Measurements from ENCODE around the gene CHTF8.
"Not testable (repeated sequence)": the region's sequence is repeated elsewhere in the genome, so short reads cannot be mapped to it uniquely, and the experiment has no call there.

The CHTF8 gene, protein sequence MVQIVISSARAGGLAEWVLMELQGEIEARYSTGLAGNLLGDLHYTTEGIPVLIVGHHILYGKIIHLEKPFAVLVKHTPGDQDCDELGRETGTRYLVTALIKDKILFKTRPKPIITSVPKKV

DNA sequence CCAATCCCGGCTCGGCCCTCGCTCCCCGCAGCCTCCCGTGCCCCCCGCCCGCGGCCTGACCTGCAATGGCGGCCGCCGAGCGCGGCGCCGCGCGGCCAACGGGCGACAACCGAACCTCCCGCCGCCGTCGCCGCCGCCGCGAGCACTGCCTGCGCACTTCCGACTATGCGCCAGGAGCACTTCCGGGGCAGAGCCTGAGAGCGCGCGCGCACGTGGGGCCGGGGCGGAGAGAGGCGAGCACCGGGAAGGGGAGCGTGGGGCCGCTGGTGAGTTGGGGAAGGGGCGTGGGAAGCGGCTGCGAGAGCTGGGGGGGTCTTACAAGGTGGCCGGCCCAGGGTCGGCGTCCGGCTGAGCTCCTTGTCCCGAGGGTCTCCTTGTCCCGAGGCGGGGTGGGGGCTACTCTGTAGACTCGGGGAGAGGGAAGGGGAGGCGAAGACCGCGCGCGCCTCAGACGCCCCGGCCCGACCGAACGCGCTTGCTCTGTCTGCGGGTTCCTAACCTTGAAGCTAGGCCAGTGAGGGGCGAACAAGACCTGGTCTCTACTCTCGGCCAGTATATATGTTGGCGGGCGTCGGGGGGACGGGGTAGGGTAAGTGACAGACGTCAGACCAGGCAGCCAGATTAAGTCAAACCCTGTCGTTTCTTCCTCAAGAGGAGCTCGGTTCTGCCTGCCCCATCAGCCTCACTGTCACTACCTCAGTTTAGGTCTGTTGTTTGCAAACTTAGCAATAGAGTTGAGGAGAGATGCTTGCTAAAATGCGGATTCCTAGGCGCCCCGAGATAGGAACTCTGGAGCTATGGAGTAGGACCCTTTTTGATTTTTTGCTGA is at the start of gene CHTF8, which contains the start of gene UTP4:
CHTF8 (minus strand) TSS at position 165 of the 829 bp plus-strand sequence. CDS start 11,130 bp downstream, outside the sequence.
UTP4 (plus strand) TSS at position 226 of the 829 bp plus-strand sequence. CDS start 811 bp downstream, outside the sequence.
- peak; percentile 79 for DNase-seq

DNA sequence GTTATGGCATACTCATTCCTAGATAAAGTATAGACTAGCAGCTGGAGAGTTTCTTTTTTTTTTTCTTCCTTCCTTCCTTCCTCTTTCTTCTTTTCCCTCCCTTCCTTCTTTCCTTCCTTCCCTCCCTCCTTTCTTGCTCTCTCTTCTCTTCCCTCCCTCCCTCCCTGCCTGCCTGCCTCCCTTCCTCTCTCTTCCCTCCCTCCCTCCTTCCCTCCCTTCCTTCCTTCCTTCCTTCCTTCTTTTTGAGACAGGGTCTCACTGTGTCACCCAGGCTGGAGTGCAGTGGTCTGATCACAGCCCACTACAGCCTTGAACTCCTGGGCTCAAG is 47.6 kb upstream of the CHTF8 start:
- no peak for DNase-seq

DNA sequence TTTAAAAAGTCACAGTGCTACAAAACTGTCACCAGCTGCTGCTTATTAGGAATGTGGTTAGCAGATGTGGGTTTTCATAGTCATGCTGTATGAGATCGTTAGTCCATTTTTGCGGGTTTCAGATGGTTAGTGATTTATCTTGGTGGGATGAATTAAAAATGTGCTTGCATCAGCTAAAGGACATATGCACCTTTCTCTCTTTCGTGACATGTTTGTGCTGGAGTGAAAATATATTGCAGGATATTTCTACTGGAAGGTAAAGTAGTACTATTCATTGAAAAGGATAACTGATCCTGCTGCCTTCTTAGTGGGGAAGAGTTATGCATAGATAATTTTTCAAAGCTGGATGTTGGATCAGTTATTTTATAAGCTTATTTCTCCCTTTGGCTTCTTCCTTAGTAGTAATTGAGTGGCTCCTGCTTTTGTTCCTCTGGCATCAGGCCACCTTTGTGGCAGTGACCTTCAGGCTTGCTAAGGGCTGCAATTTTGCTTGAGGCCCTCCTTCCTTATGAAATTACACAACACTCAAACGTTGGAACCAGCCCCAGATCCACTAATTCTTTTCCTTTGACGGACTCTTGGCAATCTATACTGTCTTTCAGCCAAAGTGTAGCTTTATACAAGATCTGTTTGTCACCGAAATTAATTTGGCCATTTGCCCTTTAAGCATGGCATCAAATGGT is 47.1 kb upstream of the CHTF8 start:
- no peak for DNase-seq

DNA sequence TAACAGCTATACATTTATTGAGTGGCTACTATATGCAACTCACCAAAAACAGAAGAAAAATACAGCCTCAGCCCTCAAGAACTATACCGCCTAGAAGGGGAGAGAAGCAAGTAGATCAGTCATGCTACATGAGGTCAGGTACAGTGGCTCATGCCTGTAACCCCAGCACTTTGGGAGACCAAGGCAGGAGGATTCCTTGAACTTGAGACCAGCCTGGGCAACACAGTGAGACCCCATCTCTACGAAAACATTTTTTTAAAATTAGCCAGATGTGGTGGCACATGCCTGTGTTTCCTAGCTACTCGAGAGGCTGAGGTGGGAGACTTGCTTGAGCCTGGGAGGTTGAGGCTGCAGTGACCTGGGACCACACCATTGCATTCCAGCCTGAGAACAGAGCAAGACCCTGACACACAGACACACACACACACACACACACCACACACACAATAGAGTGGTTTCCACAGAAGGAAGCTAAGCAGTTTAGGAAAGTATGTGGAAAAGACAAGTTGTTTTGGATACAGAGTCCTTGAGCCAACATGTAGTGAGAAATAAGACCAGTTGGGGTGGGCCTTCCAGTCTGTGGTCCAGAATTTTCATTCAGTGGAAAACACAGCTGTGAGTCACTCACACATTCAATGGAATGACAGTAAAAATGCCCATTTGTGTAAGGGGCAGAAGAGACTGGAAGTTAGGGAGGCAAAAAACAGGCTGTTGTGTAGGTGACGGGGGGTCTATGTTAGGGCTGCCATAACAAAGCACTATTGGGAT is 43.8 kb upstream of the CHTF8 start:
- no peak for DNase-seq

DNA sequence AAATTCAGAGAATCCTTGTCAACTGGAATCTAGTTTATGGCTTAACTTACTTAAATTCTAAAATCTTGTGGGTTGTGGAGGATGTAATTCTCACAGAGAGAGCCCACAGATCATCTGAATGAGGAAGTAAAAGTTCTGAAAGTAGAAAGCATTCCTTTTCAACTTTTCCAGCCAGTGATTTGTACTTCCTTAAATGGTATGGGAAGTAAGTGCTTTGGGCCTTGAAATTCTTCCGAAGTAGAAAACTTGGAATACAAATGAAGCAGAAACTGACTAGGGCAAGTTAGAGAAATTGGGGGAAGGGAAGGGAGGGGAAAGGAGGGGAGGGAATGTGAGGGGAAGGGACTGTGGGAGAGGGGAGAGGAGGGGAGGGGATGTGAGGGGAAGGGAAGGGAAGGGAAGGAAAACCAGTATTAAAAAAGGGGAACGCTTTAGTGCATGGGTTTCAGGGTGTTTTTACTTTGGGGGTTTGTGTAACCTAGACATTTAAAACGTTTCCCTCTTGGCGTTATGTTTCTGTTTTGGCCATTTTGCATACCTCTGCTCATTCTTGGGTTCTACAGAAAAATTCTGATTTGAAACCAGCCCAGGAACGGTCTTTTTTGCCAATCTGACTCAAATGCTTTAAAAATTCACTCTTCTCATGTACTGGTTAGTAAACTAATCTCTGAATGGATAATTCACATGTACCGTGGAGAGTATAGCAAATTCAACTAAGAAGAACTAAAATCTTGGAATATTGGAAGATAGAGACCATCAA is 39.1 kb upstream of the CHTF8 start:
- DNase-seq: no peak

DNA sequence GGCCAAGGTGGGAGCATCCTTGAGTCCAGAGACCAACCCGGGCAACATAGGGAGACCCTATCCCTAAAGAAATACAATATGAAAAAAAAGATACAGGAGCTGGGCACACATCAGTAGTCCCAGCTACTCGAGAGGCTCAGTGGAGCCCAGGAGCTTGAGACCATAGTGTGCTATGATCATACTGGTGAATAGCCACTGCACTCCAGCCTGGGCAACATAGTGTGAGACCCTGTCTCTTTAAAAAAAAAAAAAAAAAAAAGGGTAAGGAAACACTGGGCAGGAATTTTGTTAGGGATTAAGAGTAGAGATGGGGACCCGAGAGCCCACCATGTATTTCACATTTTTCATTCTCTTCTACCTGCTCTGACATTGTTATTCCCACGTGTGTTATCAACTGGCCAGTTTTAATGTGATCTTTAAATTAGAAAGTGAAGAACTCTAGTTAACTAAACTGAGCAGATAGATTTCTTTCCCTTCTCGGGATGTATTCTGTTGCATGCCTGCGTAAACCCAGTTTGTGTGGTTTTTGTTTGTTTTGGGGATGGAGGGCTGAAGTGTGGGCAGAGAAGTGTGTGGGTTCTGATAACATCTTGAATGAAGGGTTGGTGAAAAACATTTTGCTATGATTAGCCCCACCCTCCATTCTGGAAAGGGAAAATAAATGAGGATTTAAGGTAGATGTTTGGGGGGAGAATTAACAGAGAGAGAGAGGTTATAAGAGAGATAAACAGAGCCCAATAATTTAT is 37.4 kb upstream of the CHTF8 start:
- DNase-seq: no peak

DNA sequence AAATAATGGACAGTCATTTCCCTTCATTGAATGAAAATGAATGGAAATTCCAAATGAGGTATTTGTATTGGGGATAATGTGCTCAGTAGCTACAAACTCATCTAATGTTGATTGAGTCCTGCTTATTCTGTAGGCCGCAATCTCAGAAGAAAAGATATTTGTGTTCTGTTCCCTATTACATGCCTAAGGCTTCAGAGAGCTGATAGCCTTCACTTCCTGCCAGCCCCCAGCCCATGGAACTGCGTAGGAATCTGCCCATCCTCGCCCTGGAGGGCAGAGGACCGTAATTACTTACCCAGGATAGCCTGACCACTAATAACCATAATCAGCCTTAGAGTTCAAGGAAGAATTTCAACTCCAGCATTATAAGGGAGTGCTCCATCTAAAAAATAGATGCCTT is 36.7 kb upstream of the CHTF8 start:
- no peak for DNase-seq

DNA sequence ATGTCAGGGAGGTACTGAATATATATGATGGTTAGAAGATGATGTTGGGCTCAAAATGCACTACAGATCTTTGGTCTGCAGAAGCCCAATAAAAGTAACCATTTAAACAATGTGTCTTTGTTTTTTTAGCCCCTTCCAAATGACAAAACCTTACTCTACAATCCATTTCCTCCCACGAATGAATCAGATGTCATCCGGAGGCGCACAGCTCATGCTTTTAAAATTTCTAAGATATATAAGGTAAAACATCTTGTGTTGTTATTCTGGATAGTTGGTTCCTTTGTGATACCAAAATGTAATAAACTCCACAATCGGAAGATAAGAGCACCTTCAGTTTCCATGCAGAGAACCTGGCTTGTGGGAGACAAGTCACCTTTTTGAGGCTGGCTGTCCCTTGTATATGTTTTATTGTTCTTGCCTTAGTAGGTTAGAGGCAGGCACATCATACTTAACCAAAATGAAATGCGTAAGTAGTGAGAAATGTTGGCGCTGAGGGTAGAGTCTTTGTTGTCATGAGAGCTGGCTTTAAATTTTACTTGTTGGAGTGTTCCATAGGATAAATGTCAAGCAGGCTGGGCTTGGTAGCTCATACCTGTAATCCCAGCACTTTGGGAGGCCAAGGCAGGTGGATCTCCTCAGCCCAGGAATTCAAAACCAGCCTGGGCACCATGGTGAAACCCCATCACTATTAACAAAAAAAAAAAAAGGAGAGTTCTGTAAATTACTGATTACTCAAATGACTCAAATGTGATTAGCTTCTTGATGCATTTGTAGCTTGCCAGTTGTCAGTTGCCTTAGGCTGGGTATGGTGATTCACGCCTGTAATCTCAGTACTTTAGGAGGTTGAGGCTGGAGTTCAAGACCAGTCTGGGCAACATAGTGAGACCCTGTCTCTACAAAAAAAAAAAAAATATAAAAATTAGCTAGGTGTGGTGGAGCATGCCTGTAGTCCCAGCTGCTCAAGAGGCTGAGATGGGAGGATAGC is 34.9 kb upstream of the CHTF8 start:
- no peak for DNase-seq

DNA sequence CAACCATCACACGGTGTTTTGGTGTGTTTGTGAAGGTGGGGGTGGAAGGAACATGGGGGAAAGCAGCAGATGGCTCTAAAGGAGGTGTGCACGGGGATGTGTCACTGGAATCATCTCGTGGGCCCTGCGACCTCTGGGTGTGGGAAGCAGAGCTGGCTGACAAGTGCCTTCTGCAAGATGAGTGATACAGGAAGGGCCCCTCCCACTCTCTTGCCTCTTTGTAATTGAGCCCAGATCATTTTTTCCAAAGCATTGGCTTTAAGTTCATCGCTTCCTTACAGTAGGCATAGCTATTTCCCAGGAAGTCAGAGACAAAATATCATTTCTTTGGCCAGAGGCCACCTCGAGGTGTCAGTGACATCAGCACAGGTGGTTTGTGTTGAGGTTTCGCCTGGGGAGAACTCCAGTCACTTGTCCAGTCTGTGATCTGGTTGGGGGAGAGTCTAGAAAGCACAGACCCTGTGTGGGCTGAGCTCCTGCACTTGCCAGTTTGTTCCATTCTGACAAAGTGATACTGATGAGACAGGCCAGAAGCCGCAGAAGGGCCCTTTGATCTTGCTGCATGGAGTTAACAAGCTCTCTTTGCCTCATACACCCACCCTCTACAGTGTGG is 33.9 kb upstream of the CHTF8 start:
- peak; percentile 27 for DNase-seq

DNA sequence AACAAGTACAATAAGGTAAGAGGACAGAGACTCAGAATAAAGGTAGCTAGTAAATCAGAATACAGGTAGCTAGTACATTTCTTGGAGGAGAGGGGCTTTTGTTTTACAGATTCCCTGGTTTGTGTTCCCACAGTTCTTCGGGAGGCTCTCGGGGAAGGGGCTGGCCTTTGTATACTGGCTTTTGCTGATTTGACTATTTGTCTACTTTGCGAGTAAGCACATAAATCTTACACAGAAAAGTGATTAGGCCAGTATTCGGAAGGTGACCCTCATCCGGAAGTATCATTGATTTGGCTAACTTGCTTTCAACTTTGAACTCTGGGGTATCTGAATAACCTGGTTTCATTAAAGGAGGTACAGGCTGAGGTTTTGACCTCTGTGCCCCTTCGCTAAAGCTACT is 33.2 kb upstream of the CHTF8 start:
- DNase-seq: no peak

DNA sequence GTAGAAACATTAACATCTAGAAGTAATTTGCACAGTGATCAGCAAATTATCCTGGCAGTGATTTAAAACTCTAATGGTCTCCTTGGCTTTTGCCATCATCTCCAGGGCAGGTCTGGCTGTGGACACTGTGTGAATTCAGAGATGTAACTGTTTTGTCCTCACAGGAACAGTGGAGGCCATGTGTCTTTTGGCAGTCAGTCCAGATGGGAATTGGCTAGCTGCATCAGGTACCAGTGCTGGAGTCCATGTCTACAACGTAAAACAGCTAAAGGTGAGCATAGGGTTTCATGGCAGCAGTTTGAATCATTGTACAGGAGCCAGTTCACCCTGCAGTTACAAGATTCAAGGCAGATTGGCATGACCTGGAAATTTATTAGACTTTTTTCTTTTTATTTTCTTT is 27.8 kb upstream of the CHTF8 start:
- DNase-seq: no peak

DNA sequence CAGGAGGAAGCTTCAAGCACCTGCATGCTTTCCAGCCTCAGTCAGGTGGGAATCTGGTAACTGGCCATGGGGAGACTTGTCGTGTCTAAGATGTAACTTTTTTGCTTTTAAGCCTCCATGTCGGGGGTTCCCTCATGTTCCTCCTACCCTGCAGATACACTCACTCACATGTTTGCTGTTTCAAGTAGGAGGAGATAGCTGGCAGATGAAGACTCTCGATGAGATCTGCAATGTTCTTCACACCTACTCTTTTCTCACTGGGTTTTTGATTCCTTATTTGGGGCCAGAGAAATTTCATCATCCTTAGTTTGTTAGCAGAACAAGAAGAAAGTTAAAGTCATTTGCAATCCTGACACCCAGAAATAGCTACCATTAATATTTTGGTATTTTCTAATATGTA is 24.8 kb upstream of the CHTF8 start:
- DNase-seq: no peak

DNA sequence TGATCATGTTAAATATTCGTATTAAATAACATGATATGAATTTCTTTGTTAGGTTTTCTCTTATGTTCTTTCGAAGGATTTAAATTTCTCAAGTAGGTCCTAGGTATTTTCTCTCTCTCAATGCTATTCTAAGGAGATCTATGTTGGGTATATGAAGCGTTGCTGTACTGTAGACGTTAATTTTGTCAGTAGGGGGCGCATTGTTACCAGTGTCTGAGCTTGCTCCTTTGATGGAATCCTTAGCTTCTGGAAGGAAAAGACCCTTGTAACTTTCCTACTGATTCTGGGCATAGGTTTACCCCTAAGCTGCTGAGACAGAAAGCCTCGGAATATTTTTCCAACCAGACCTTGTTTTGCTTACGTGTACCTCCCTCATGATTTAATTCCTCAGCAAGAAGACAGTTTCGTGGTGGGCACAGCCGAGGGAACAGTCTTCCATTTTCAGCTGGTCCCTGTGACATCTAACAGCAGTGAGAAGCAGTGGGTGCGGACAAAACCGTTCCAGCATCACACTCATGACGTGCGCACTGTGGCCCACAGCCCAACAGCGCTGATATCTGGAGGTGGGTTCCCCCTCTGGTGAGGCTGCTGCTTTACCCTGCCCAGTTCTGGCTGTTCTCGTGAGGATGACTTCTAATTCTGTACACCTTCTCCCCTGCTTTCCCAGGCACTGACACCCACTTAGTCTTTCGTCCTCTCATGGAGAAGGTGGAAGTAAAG is 17.9 kb upstream of the CHTF8 start:
- no peak for DNase-seq

DNA sequence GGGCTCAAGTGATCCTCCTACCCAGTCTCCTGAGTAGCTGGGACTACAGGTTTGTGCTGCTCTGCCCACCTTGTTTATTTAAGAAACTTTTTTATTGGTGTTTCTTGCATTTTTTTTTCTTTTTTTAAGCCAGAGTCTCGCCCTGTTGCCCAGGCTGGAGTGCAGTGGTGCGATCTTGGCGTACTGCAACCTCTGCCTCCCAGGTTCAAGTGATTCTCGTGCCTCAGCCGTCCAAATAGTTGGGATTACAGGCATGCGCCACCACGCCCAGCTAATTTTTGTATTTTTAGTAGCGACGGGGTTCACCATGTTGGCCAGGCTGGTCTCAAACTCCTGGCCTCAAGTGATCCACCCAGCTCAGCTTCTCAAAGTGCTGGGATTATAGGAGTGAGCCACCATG is 17.2 kb upstream of the CHTF8 start:
- not testable (repeated sequence) for DNase-seq

DNA sequence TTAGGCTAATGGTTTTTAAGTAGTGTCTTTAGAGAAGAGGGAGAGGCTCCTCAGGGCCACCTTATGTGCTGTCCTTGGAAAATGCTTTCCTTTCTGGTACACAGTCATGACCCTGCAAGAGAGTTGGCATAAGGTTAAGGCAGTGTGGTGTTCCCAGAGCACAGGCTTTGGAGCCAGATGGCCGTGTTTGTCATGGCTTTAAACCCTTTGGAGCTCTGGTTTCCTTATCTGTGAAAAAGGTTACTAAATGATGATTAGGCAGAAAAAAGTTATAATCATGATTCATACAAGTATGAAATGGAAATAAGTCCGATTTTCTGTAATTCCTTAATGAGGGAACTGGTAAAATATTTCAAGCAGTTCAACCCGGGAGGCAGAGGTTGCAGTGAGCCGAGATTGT is 13.3 kb upstream of the CHTF8 start:
- DNase-seq: no peak

DNA sequence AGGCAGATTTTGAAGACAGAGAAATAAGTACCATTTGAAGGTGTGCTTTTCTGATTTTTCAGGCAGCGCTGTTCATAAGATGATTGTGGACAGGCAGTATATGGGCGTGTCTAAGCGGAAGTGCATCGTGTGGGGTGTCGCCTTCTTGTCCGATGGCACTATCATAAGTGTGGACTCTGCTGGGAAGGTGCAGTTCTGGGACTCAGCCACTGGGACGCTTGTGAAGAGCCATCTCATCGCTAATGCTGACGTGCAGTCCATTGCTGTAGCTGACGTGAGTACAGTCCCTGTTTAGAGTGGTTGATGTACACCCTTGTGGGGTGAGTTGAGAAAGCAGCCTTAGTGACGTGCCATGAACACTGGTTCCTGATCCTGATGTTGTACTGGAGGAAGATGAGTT is 10.7 kb upstream of the CHTF8 start:
- no peak for DNase-seq

DNA sequence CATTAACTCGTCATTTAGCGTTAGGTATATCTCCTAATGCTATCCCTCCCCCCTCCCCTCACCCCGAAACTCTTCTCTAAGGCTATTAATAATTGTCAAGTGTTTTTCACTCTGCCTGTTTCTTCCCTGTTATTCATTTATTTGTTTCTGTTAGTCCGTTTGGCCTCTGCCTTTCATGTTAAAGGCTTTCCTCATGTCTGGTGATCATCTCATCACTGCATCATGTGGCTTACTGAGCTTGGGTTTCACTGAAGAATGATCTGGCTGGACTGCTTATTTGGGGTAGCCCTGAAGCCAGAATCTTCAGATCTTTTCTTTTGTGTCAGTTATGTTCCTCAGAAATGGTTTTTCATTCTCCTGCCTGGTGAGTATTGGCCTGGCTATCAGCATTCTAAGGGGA is 9.5 kb upstream of the CHTF8 start:
- no peak for DNase-seq

DNA sequence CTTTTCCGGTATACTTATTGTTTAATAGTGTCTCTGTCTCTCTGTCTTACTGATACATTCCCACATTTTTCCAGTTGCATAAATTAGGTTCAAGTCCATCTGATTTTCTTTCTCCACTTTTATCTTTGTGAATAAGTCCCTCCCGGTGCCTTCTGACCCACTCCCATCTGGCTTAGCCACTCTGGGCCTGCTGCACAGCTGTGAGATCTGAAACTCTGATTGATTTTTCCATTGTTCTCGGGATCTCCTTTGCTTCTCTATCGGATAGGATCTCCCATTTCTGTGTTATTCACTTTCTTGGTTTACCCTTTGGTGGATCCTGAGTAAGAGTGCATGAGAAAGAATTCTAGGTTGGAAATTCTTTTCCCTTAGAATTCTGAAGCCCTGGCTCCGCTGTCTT is 8.6 kb upstream of the CHTF8 start:
- DNase-seq: no peak

DNA sequence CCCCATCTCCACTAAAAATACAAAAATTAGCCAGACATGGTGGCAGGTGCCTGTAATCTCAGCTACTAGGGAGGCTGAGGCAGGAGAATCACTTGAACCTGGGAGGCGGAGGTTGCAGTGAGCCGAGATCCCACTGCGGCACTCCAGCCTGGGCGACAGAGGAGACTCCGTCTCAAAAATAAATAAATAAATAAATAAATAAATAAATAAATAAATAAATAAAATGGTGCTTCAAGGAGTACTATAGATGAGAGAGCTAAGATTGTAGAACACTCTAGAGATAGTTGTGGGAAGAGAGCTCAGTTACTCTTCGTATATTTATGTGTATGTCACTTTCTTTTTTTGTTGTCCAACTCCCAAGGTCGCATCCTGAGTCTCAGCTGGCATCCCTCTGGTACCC is 7.1 kb upstream of the CHTF8 start:
- DNase-seq: not testable (repeated sequence)
